Measurements from ENCODE around the gene CPED1. TPM values are rescaled to one million over a fixed set of nuclear protein-coding genes. Genes with fewer than 3 reads are reported as not detected.
"Not testable (repeated sequence)": the region's sequence is repeated elsewhere in the genome, so short reads cannot be mapped to it uniquely, and the experiment has no call there.

CPED1 gene
- total RNA-seq, 1 experiment from 2014 or later = 0.13 TPM

DNA sequence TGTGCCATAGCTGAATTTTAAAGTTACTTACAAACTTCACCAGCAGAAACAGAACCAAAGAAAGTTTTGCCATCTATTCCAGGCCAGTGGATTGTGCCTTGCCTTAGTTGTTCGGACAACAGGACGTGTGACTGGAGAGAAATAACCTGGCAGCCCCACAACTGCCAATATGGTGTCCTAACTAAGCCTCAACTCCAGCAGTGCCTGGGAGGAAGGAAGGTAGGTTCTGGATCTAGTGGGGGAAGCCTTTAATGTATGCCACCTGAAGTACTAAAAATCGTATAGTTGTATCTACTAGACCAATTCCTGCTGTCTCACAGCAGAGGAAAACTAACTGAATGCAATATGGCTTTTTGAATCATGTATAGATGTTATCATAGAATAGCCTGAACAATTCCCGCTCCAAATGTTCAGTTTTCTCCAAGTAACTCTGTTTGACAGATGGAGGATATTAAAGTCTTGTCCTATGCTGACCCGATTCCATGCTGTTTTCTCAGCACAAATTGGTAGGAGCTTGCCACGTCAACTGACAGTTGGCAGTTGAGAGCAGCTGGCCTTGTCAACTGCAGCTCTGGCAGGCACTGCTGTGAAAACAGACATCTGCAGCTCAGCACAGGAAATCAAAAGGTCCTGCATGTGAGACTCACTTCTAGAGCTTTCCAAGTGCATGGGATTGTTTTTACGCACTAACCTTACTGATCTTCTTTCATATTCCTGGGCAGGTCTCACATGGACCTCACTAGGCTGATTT, 255.8 kb downstream of the CPED1 start:
- Mint-ChIP-seq H3K9me3 (peaks cover 0 to 9% of the 10 kb centered on the region in 2 experiments; a peak in 1 of 5 replicates), H3K4me3 (no peak overlapping the region), H3K27ac (no peak overlapping the region), H3K27me3 (ENCODE audit: low read depth) (no peaks in the 10 kb centered on the region; the same call in 1 of the 2 replicates), H3K36me3 (ENCODE audit: insufficient read depth in 1 of 3, low read depth in 3 of 3) (no peaks in the 10 kb centered on the region), H3K4me1 (no peaks in the 10 kb centered on the region)
- Histone ChIP-seq H2BK20ac (ENCODE audit: low read depth, low read length, poor library complexity, severe bottlenecking) (no peak overlapping the region), H3K9me3 (ENCODE audit: control insufficient read depth, low read depth, low read length) (no peaks in the 10 kb centered on the region), H3K56ac (ENCODE audit: insufficient read length, low read depth, low read length) (no peak overlapping the region), H3K14ac (ENCODE audit: insufficient read depth, low read length) (no peak overlapping the region), H2BK15ac (ENCODE audit: low read depth, low read length) (no peak overlapping the region), H3K27me3 (ENCODE audit: insufficient read depth, low read length) (no peaks in the 10 kb centered on the region), H3K18ac (ENCODE audit: insufficient read length, low read depth, low read length) (no peak overlapping the region), H2AK5ac (ENCODE audit: insufficient read length, low read length) (no peak overlapping the region), H3K79me1 (ENCODE audit: insufficient read depth, low read depth, low read length, poor library complexity, severe bottlenecking) (no peaks in the 10 kb centered on the region), H2BK120ac (ENCODE audit: low read depth, low read length, poor library complexity, severe bottlenecking) (no peak overlapping the region), H3K23me2 (ENCODE audit: insufficient read length, low read depth, low read length, poor library complexity, severe bottlenecking) (no peaks in the 10 kb centered on the region), H3K4me1 (ENCODE audit: insufficient read depth, low read length) (no peaks in the 10 kb centered on the region), H4K5ac (ENCODE audit: insufficient read length, low read depth, low read length) (no peak overlapping the region), H3K27ac (ENCODE audit: insufficient read length, low read depth, low read length) (no peak overlapping the region), H3K4me2 (ENCODE audit: insufficient read depth, insufficient read length, low read length) (no peak overlapping the region), H4K91ac (ENCODE audit: insufficient read length, low read depth, low read length) (no peak overlapping the region), H3K9ac (ENCODE audit: extremely low read depth, insufficient read length, low read length) (no peak overlapping the region), H4K8ac (replicated peaks; ENCODE audit: insufficient read length, low read depth, low read length) (no peak overlapping the region), H3K4ac (ENCODE audit: low read depth, low read length) (no peak overlapping the region), H3K79me2 (ENCODE audit: insufficient read depth, low read length) (no peaks in the 10 kb centered on the region), H4K20me1 (ENCODE audit: control insufficient read depth, insufficient read depth, insufficient read length) (peaks cover 2% of the 10 kb centered on the region), H2AFZ (ENCODE audit: low read length) (no peak overlapping the region), H2BK12ac (ENCODE audit: insufficient read length, low read depth, low read length) (no peak overlapping the region), H2BK5ac (ENCODE audit: insufficient read length, low read length) (no peak overlapping the region), H3T11ph (ENCODE audit: low read length) (no peak overlapping the region), H3K23ac (ENCODE audit: insufficient read length, low read depth, low read length) (no peak overlapping the region)
- DNase-seq = no peak
- TF ChIP-seq, protein P1, sequence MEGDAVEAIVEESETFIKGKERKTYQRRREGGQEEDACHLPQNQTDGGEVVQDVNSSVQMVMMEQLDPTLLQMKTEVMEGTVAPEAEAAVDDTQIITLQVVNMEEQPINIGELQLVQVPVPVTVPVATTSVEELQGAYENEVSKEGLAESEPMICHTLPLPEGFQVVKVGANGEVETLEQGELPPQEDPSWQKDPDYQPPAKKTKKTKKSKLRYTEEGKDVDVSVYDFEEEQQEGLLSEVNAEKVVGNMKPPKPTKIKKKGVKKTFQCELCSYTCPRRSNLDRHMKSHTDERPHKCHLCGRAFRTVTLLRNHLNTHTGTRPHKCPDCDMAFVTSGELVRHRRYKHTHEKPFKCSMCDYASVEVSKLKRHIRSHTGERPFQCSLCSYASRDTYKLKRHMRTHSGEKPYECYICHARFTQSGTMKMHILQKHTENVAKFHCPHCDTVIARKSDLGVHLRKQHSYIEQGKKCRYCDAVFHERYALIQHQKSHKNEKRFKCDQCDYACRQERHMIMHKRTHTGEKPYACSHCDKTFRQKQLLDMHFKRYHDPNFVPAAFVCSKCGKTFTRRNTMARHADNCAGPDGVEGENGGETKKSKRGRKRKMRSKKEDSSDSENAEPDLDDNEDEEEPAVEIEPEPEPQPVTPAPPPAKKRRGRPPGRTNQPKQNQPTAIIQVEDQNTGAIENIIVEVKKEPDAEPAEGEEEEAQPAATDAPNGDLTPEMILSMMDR (conservative IDR thresholded peaks at IDR 0.05) = no peak
- WGBS (ENCODE audit: extremely low coverage, insufficient read length, low lambda C conversion rate) = no CpG with 5 or more reads among the region's 7 CpGs

DNA sequence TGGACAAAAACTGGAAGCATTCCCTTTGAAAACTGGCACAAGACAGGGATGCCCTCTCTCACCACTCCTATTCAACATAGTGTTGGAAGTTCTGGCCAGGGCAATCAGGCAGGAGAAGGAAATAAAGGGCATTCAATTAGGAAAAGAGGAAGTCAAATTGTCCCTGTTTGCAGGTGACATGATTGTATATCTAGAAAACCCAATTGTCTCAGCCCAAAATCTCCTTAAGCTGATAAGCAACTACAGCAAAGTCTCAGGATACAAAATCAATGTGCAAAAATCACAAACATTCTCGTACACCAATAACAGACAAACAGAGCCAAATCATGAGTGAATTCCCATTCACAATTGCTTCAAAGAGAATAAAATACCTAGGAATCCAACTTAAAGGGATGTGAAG, 262.9 kb downstream of the CPED1 start:
- not testable (repeated sequence) for H3K14ac ChIP-seq (ENCODE audit: insufficient read depth, low read length); H3K23me2 ChIP-seq (ENCODE audit: insufficient read length, low read depth, low read length, poor library complexity, severe bottlenecking); H2AK5ac ChIP-seq (ENCODE audit: insufficient read length, low read length); H2BK12ac ChIP-seq (ENCODE audit: insufficient read length, low read depth, low read length); H3K9me3 ChIP-seq (ENCODE audit: control insufficient read depth, low read depth, low read length); H2BK15ac ChIP-seq (ENCODE audit: low read depth, low read length); H4K91ac ChIP-seq (ENCODE audit: insufficient read length, low read depth, low read length); H3K27me3 Mint-ChIP-seq (ENCODE audit: low read depth); H3K23ac ChIP-seq (ENCODE audit: insufficient read length, low read depth, low read length); H2AFZ ChIP-seq (ENCODE audit: low read length); H3K4me2 ChIP-seq (ENCODE audit: insufficient read depth, insufficient read length, low read length); H4K5ac ChIP-seq (ENCODE audit: insufficient read length, low read depth, low read length); H4K8ac ChIP-seq (replicated peaks; ENCODE audit: insufficient read length, low read depth, low read length); H3K27ac Mint-ChIP-seq; H3K27ac ChIP-seq (ENCODE audit: insufficient read length, low read depth, low read length); H3K79me2 ChIP-seq (ENCODE audit: insufficient read depth, low read length); H3T11ph ChIP-seq (ENCODE audit: low read length); H2BK20ac ChIP-seq (ENCODE audit: low read depth, low read length, poor library complexity, severe bottlenecking); H2BK120ac ChIP-seq (ENCODE audit: low read depth, low read length, poor library complexity, severe bottlenecking); H3K4ac ChIP-seq (ENCODE audit: low read depth, low read length); H3K4me3 Mint-ChIP-seq; H3K27me3 ChIP-seq (ENCODE audit: insufficient read depth, low read length); H3K9ac ChIP-seq (ENCODE audit: extremely low read depth, insufficient read length, low read length); H2BK5ac ChIP-seq (ENCODE audit: insufficient read length, low read length); H3K36me3 Mint-ChIP-seq (ENCODE audit: insufficient read depth in 1 of 3, low read depth in 3 of 3); H3K79me1 ChIP-seq (ENCODE audit: insufficient read depth, low read depth, low read length, poor library complexity, severe bottlenecking); H3K4me1 ChIP-seq (ENCODE audit: insufficient read depth, low read length); DNase-seq; H3K18ac ChIP-seq (ENCODE audit: insufficient read length, low read depth, low read length); H3K4me1 Mint-ChIP-seq; H3K56ac ChIP-seq (ENCODE audit: insufficient read length, low read depth, low read length); H4K20me1 ChIP-seq (ENCODE audit: control insufficient read depth, insufficient read depth, insufficient read length)
- no CpG with 5 or more reads among the region's 1 CpG for whole genome bisulfite sequencing (ENCODE audit: extremely low coverage, insufficient read length, low lambda C conversion rate)
- H3K9me3 Mint-ChIP-seq = peaks cover 0 to 14% of the 10 kb centered on the region in 2 experiments; a peak in 3 of 5 replicates

Data from H9 (cell line).